Activated naive CD8-positive, alpha-beta T cell (primary cell): Measurements from ENCODE around the gene FFAR4.

ENCODE experiments used
- H3K27ac Mint-ChIP-seq: one replicate; pipeline ENCODE4 v1.8.0; 2021; ENCODE audit warnings: mixed read lengths
- H3K27me3 Mint-ChIP-seq: one replicate; pipeline ENCODE4 v1.8.0; 2021; ENCODE audit warnings: mixed read lengths
- H3K36me3 Mint-ChIP-seq: one replicate; pipeline ENCODE4 v1.8.0; 2021; ENCODE audit warnings: mixed read lengths
- H3K4me1 Mint-ChIP-seq: one replicate; pipeline ENCODE4 v1.8.0; 2021; ENCODE audit warnings: low read depth, mixed read lengths
- H3K4me3 Mint-ChIP-seq: one replicate; pipeline ENCODE4 v1.8.0; 2021; ENCODE audit warnings: mild to moderate bottlenecking, mixed read lengths
- H3K9me3 Mint-ChIP-seq: one replicate; pipeline ENCODE4 v1.8.0; 2021; ENCODE audit warnings: low read depth, mixed read lengths

Gene FFAR4

GRCh38 chr10:93559490-93559889, 7.0 kb upstream of the FFAR4 start:
- no peaks in the 10 kb centered on the region for H3K36me3 Mint-ChIP-seq
- H3K9me3 Mint-ChIP-seq: no peaks in the 10 kb centered on the region
- H3K4me1 Mint-ChIP-seq: no peaks in the 10 kb centered on the region
- H3K27ac Mint-ChIP-seq: no peak overlapping the region
- no peak overlapping the region for H3K4me3 Mint-ChIP-seq
- H3K27me3 Mint-ChIP-seq: peaks cover 4% of the 10 kb centered on the region

GRCh38 chr10:93560541-93560940, 5.9 kb upstream of the FFAR4 start:
- Mint-ChIP-seq H3K36me3 (no peaks in the 10 kb centered on the region), H3K9me3 (no peaks in the 10 kb centered on the region), H3K27ac (no peak overlapping the region), H3K27me3 (peaks cover 6% of the 10 kb centered on the region), H3K4me3 (no peak overlapping the region), H3K4me1 (no peaks in the 10 kb centered on the region)

- Mint-ChIP-seq H3K27me3 (peaks cover 28% of the 10 kb centered on the region), H3K36me3 (no peaks in the 10 kb centered on the region), H3K9me3 (no peaks in the 10 kb centered on the region), H3K27ac (no peak overlapping the region), H3K4me1 (peaks cover 5% of the 10 kb centered on the region), H3K4me3 (no peak overlapping the region)
Observed at GRCh38 chr10:93565446-93565845, 1.0 kb upstream of the FFAR4 start.

GRCh38 chr10:93567277-93568104, 1.0 kb downstream of the FFAR4 start:
- H3K4me3 Mint-ChIP-seq: no peak overlapping the region
- no peaks in the 10 kb centered on the region for H3K9me3 Mint-ChIP-seq
- no peaks in the 10 kb centered on the region for H3K36me3 Mint-ChIP-seq
- no peak overlapping the region for H3K27ac Mint-ChIP-seq
- H3K27me3 Mint-ChIP-seq: peaks cover 41% of the 10 kb centered on the region
- peaks cover 8% of the 10 kb centered on the region for H3K4me1 Mint-ChIP-seq

- peaks cover 9% of the 10 kb centered on the region for H3K4me1 Mint-ChIP-seq
- H3K4me3 Mint-ChIP-seq: no peak overlapping the region
- peaks cover 42% of the 10 kb centered on the region for H3K27me3 Mint-ChIP-seq
- no peak overlapping the region for H3K27ac Mint-ChIP-seq
- H3K9me3 Mint-ChIP-seq: no peaks in the 10 kb centered on the region
- H3K36me3 Mint-ChIP-seq: no peaks in the 10 kb centered on the region
Observed at GRCh38 chr10:93568105-93568390, 1.6 kb downstream of the FFAR4 start.

GRCh38 chr10:93570383-93570782, 3.9 kb downstream of the FFAR4 start:
- no peaks in the 10 kb centered on the region for H3K9me3 Mint-ChIP-seq
- H3K27ac Mint-ChIP-seq: no peak overlapping the region
- no peaks in the 10 kb centered on the region for H3K36me3 Mint-ChIP-seq
- H3K27me3 Mint-ChIP-seq: peaks cover 42% of the 10 kb centered on the region
- H3K4me3 Mint-ChIP-seq: no peak overlapping the region
- peaks cover 15% of the 10 kb centered on the region for H3K4me1 Mint-ChIP-seq

GRCh38 chr10:93572606-93573005, 6.1 kb downstream of the FFAR4 start:
- Mint-ChIP-seq H3K27ac (no peak overlapping the region), H3K4me1 (peaks cover 11% of the 10 kb centered on the region), H3K9me3 (no peaks in the 10 kb centered on the region), H3K27me3 (peaks cover 33% of the 10 kb centered on the region), H3K36me3 (no peaks in the 10 kb centered on the region), H3K4me3 (no peak overlapping the region)

- H3K9me3 Mint-ChIP-seq: no peaks in the 10 kb centered on the region
- no peak overlapping the region for H3K27ac Mint-ChIP-seq
- peaks cover 10% of the 10 kb centered on the region for H3K4me1 Mint-ChIP-seq
- no peak overlapping the region for H3K4me3 Mint-ChIP-seq
- no peaks in the 10 kb centered on the region for H3K36me3 Mint-ChIP-seq
- H3K27me3 Mint-ChIP-seq: peaks cover 27% of the 10 kb centered on the region
Observed at GRCh38 chr10:93573051-93573909, 6.8 kb downstream of the FFAR4 start.

- peaks cover 10% of the 10 kb centered on the region for H3K4me1 Mint-ChIP-seq
- no peaks in the 10 kb centered on the region for H3K9me3 Mint-ChIP-seq
- no peak overlapping the region for H3K27ac Mint-ChIP-seq
- H3K27me3 Mint-ChIP-seq: peaks cover 24% of the 10 kb centered on the region
- no peaks in the 10 kb centered on the region for H3K36me3 Mint-ChIP-seq
- no peak overlapping the region for H3K4me3 Mint-ChIP-seq
Observed at GRCh38 chr10:93573924-93574323, 7.5 kb downstream of the FFAR4 start.

- H3K4me3 Mint-ChIP-seq: no peak overlapping the region
- no peak overlapping the region for H3K27ac Mint-ChIP-seq
- peaks cover 3% of the 10 kb centered on the region for H3K36me3 Mint-ChIP-seq
- peaks cover 11% of the 10 kb centered on the region for H3K9me3 Mint-ChIP-seq
- peaks cover 10% of the 10 kb centered on the region for H3K4me1 Mint-ChIP-seq
- H3K27me3 Mint-ChIP-seq: peaks cover 17% of the 10 kb centered on the region
Observed at GRCh38 chr10:93576888-93577287, 10.4 kb downstream of the FFAR4 start.

- peaks cover 11% of the 10 kb centered on the region for H3K9me3 Mint-ChIP-seq
- H3K27ac Mint-ChIP-seq: no peak overlapping the region
Observed at GRCh38 chr10:93577565-93577964, 11.1 kb downstream of the FFAR4 start.

GRCh38 chr10:93579089-93579488, 12.6 kb downstream of the FFAR4 start:
- no peak overlapping the region for H3K27ac Mint-ChIP-seq
- peaks cover 3% of the 10 kb centered on the region for H3K36me3 Mint-ChIP-seq
- H3K4me1 Mint-ChIP-seq: no peaks in the 10 kb centered on the region
- H3K27me3 Mint-ChIP-seq: peaks cover 9% of the 10 kb centered on the region
- H3K9me3 Mint-ChIP-seq: peaks cover 11% of the 10 kb centered on the region
- no peak overlapping the region for H3K4me3 Mint-ChIP-seq

More at GRCh38 chr10:93577565-93577964, 11.1 kb downstream of the FFAR4 start:
- Mint-ChIP-seq H3K36me3 (peaks cover 3% of the 10 kb centered on the region), H3K4me1 (peaks cover 7% of the 10 kb centered on the region), H3K4me3 (no peak overlapping the region), H3K27me3 (peaks cover 12% of the 10 kb centered on the region)

GRCh38 chr10:93579985-93580711, 13.7 kb downstream of the FFAR4 start:
- Mint-ChIP-seq H3K36me3 (peaks cover 3% of the 10 kb centered on the region), H3K27ac (no peak overlapping the region), H3K4me1 (no peaks in the 10 kb centered on the region), H3K4me3 (no peak overlapping the region), H3K27me3 (peaks cover 9% of the 10 kb centered on the region), H3K9me3 (peaks cover 11% of the 10 kb centered on the region)

GRCh38 chr10:93580828-93581227, 14.4 kb downstream of the FFAR4 start:
- no peak overlapping the region for H3K27ac Mint-ChIP-seq
- H3K9me3 Mint-ChIP-seq: peaks cover 11% of the 10 kb centered on the region
- H3K27me3 Mint-ChIP-seq: peaks cover 9% of the 10 kb centered on the region
- H3K4me3 Mint-ChIP-seq: no peak overlapping the region
- H3K4me1 Mint-ChIP-seq: no peaks in the 10 kb centered on the region
- H3K36me3 Mint-ChIP-seq: peaks cover 3% of the 10 kb centered on the region

GRCh38 chr10:93584445-93584844, 18.0 kb downstream of the FFAR4 start:
- peaks cover 9% of the 10 kb centered on the region for H3K27me3 Mint-ChIP-seq
- no peak overlapping the region for H3K4me3 Mint-ChIP-seq
- H3K4me1 Mint-ChIP-seq: no peaks in the 10 kb centered on the region
- H3K9me3 Mint-ChIP-seq: peaks cover 8% of the 10 kb centered on the region
- no peak overlapping the region for H3K27ac Mint-ChIP-seq
- peaks cover 3% of the 10 kb centered on the region for H3K36me3 Mint-ChIP-seq
